Raji (cell line): ENCODE results near the gene ARHGEF16.

Experiments
- POLR2A ChIP-seq: IDR thresholded peaks from 2 replicates; pipeline ENCODE4 v1.6.1; 2011; ENCODE audit warnings: low read depth, low read length, control low read depth; ENCODE audit not compliant: insufficient read depth

The ARHGEF16 gene

GRCh38 chr1:3453891-3454810 is at the start of gene ARHGEF16:
Gene ARHGEF16 (plus strand): TSS chr1:3454665. CDS start chr1:3463085, 8,420 bp downstream.
- no peak for TF ChIP-seq POLR2A

GRCh38 chr1:3404801-3405200 is 49.7 kb upstream of the ARHGEF16 start:
- TF ChIP-seq POLR2A = no peak

GRCh38 chr1:3405491-3405890 is 49.0 kb upstream of the ARHGEF16 start:
- no peak for TF ChIP-seq POLR2A

- TF ChIP-seq POLR2A = no peak
Measured at GRCh38 chr1:3405974-3406867, 48.2 kb upstream of the ARHGEF16 start.

- no peak for TF ChIP-seq POLR2A
Measured at GRCh38 chr1:3407021-3407420, 47.4 kb upstream of the ARHGEF16 start.

GRCh38 chr1:3408751-3409266 is 45.7 kb upstream of the ARHGEF16 start:
- TF ChIP-seq POLR2A = no peak

- TF ChIP-seq POLR2A = no peak
Measured at GRCh38 chr1:3409366-3410141, 44.9 kb upstream of the ARHGEF16 start.

GRCh38 chr1:3410142-3410925 is 44.1 kb upstream of the ARHGEF16 start:
- TF ChIP-seq POLR2A = no peak

- no peak for TF ChIP-seq POLR2A
Measured at GRCh38 chr1:3411806-3412205, 42.7 kb upstream of the ARHGEF16 start.

DNA sequence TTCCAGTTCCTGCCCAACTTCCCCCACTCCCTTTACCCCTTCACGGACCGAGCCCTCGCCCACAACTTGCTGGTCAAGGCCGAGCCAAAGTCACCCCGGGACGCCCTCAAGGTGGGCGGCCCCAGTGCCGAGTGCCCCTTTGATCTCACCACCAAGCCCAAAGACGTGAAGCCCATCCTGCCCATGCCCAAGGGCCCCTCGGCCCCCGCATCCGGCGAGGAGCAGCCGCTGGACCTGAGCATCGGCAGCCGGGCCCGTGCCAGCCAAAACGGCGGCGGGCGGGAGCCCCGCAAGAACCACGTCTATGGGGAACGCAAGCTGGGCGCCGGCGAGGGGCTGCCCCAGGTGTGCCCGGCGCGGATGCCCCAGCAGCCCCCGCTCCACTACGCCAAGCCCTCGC is 42.1 kb upstream of the ARHGEF16 start:
- no peak for TF ChIP-seq POLR2A

DNA sequence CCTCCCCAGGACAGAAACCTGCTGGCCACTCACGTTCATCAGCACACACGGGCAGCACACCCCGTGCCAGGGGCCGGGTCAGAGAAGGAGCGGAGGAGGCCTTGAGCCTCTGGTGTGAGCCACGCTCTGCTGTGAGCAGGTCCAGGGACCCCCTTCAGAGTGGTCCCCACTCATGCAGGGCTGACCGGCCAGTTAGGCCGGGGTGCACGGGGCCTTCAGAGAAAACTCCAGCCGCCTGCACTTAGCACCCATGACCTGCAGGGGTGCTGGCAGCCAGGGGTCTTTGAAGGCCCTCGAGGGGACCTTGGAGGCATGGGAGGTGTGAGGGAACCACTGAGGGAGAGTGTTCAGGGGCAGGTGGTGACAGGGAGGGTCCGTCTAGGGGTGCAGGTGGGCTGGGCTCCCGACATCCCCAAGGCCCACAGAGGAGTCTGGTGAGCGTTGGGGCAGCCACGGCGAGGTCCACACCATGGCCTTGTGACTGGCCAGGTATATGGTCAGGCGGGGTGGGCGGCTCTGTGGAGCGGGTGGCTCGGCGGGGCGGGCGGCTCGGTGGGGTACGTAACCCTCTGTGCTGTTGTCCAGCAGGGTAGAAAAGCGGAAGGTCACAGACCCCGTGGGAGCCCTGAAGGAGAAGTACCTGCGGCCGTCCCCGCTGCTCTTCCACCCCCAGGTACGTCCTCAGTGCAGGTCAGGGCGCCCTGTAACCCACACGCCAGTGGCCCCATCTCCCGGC is 40.3 kb upstream of the ARHGEF16 start:
- TF ChIP-seq POLR2A = no peak

DNA sequence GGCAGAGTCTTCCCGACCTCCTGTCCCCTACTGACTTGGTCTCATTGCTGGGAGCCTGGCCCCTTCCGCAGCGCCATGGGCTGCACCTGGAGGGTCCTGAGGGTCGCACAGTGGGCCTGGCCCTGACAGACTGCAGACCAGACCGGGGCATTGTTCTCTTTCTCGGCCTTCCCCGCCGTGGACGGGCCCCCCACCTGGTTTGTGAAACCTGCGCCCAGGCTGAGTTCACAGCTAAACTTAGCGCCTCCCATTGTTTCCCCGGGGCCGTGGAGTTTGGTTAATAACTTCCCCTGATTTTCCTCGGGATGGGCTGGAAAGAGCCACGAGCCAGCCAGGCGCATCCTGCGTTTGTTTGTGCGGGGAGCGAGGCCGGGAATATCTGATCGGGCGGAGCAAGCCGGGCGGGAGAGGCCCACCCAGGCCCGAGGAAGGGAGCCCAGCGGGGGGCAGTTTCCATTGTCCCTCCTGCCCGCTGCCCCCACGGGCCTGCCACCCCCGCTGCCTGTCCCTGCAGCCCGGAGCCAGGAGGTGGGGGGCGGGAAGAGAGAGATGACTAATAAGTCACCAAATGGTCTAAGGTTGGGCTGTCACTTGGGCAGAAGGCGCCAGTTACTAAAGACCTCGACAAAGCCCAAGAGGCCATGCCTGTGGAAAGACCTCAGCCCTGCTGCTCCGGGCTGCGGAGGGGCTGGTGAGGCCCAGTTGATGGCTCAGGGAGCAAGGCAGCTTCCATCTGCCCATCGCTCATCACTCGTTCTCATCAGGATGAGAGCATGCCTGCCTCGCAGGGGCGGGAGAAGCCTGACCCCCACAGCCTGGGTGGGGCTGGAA is 39.0 kb upstream of the ARHGEF16 start:
- TF ChIP-seq POLR2A = no peak

GRCh38 chr1:3417082-3417739 is 37.3 kb upstream of the ARHGEF16 start:
- no peak for TF ChIP-seq POLR2A
